VCaP (cell line): ENCODE data around the gene TMEM273.

Experiments
- H3K27ac ChIP-seq: fragments of 450-650 bp; 2 replicates; pipeline ENCODE4 v1.5.1; 2017
- CTCF ChIP-seq: fragments of 450-650 bp; conservative IDR thresholded peaks from 2 replicates; pipeline ENCODE4 v1.5.1; 2017; ENCODE audit warnings: mild to moderate bottlenecking, moderate library complexity

Gene TMEM273

GRCh38 chr10:49171326-49172060 lies 16.7 kb downstream of the TMEM273 start:
- TF ChIP-seq CTCF = no peak

GRCh38 chr10:49170632-49171325 lies 17.4 kb downstream of the TMEM273 start:
- no peak for TF ChIP-seq CTCF
- no peak overlapping the region for H3K27ac ChIP-seq

More at GRCh38 chr10:49171326-49172060, 16.7 kb downstream of the TMEM273 start:
- H3K27ac ChIP-seq = no peak overlapping the region

GRCh38 chr10:49169776-49170175 lies 18.4 kb downstream of the TMEM273 start:
- TF ChIP-seq CTCF = no peak
- H3K27ac ChIP-seq = no peak overlapping the region

- no peak overlapping the region for H3K27ac ChIP-seq
- no peak for TF ChIP-seq CTCF
Observed at GRCh38 chr10:49168831-49169500, 19.2 kb downstream of the TMEM273 start.

GRCh38 chr10:49168171-49168540 lies 20.0 kb downstream of the TMEM273 start:
- TF ChIP-seq CTCF = no peak
- no peak overlapping the region for H3K27ac ChIP-seq

- H3K27ac ChIP-seq = no peak overlapping the region
- no peak for TF ChIP-seq CTCF
Observed at GRCh38 chr10:49167425-49168170, 20.6 kb downstream of the TMEM273 start.
